ENCODE data around the gene WDR37. TPM values are rescaled to one million over a fixed set of nuclear protein-coding genes. Genes with fewer than 3 reads are reported as not detected.

The WDR37 gene
- total and polyA plus RNA-seq, 9 of the 15 experiments (the other 6 are each of a cell fraction or from before 2014, with no cell fraction given) = 2.3 to 11.6 (median 6.7) TPM

GRCh38 chr10:1154531-1155295, 98.5 kb downstream of the WDR37 start:
- Histone ChIP-seq H3K4me3 (no peak overlapping the region), H3K4me2 (ENCODE audit: insufficient read depth, low read length) (no peak overlapping the region), H3K27me3 (ENCODE audit: control insufficient read depth in 2 of 2, insufficient read depth in 2 of 2, low read length in 2 of 2) (peaks cover 2 to 27% of the 10 kb centered on the region in 2 experiments; a peak in 2 of 5 replicates), H2AFZ (ENCODE audit: low read depth, low read length) (no peak overlapping the region), H3K79me2 (ENCODE audit: control insufficient read depth, insufficient read depth, low read length) (peaks cover 11% of the 10 kb centered on the region), H3K9me3 (replicated peaks; ENCODE audit: control insufficient read depth, insufficient read depth, low read depth, low read length) (no peaks in the 10 kb centered on the region), H3K36me3 (ENCODE audit: control insufficient read depth, insufficient read depth, low read length) (peaks cover 20% of the 10 kb centered on the region; the same call in 2 of the 3 replicates), H4K20me1 (replicated peaks; ENCODE audit: control insufficient read depth, insufficient read depth, low read length) (no peaks in the 10 kb centered on the region), H3K27ac (ENCODE audit: extremely low read depth, low read depth, low read length) (no peak overlapping the region), H3K9me1 (ENCODE audit: control insufficient read depth, insufficient read depth, low read length) (no peaks in the 10 kb centered on the region), H3K9ac (ENCODE audit: insufficient read depth in 1 of 2, low read depth in 2 of 2, low read length in 2 of 2) (no peak overlapping the region), H3K4me1 (replicated peaks in 1 of 2; ENCODE audit: control insufficient read depth in 2 of 2, insufficient read depth in 2 of 2, low read length in 2 of 2) (peaks cover 2 to 31% of the 10 kb centered on the region in 2 experiments; a peak in 2 of 5 replicates)
- CTCF ChIA-PET (ENCODE audit: low intra/inter-chr PET ratio) = no interaction called here
- FAIRE-seq (no peak), DNase-seq (ENCODE audit: extremely low read depth in 1 of 4, low spot score in 3 of 4) (no peak), ATAC-seq (no peak)
- in situ Hi-C loops (cut with MboI) = no loop called here
- no TSS peak for BruUV-seq (replicated peaks)
- intact Hi-C loops (cut with micrococcal nuclease) = no loop called here
- no peak for TF ChIP-seq ZEB2 (IDR thresholded peaks at IDR 0.05)
- no peak for TF ChIP-seq ZNF695 (CRISPR knock-in tag; IDR thresholded peaks at IDR 0.05)
- TF ChIP-seq ZNF668 (CRISPR knock-in tag; IDR thresholded peaks at IDR 0.05) = no peak
- no peak for TF ChIP-seq GABPA (tag; conservative IDR thresholded peaks at IDR 0.05; ENCODE audit: low read depth)
- no peak for TF ChIP-seq POLR2H (tag; IDR thresholded peaks at IDR 0.05; ENCODE audit: low read depth)
- no peak for TF ChIP-seq ZBTB8A (IDR thresholded peaks at IDR 0.05; ENCODE audit: partially characterized antibody)
- POLR2A ChIA-PET = interaction anchor here (0.6 to 0.9 kb wide), 3 partner anchors 11 to 100 kb away, joined by 3 to 4 read pairs (median 4); no protein-coding TSS in a partner anchor
- 40% methylated on average over 9 of the region's 9 CpGs for WGBS (ENCODE audit: insufficient coverage, low coverage, missing lambda C conversion rate)

Data from K562 (cell line).